ENCODE results near the gene OTOP2. TPM values are rescaled to one million over a fixed set of nuclear protein-coding genes. Genes with fewer than 3 reads are reported as not detected.
A peak's percentile ranks its signal among the peaks of the same experiment; 100 is the strongest.
"Not testable (repeated sequence)": the region's sequence is repeated elsewhere in the genome, so short reads cannot be mapped to it uniquely, and the experiment has no call there.

OTOP2 gene
- total RNA-seq, 6 donors from 2014 or later, result not detected

- WGBS, 2 donors, result 58 to 59% methylated on average over 12 to 16 of the region's 16 CpGs
- Histone ChIP-seq H3K9me3 (no peaks in the 10 kb centered on the region), H3K4me1 (peaks cover 7 to 20% (median 16%) of the 10 kb centered on the region in 4 donors), H3K27ac (peak overlapping the region; percentile 88 to 91 (median 89)), H3K27me3 (peaks cover 0 to 4% (median 2%) of the 10 kb centered on the region in 4 donors), H3K36me3 (no peaks in the 10 kb centered on the region), H3K4me3 (peak overlapping the region; percentile 26 to 74 (median 64))
- ATAC-seq (ENCODE audit: low FRiP score in 2 of 2) (no peak), DNase-seq (no peak)
- TF ChIP-seq POLR2AphosphoS5 (IDR thresholded peaks at IDR 0.05) (no peak), POLR2A (IDR thresholded peaks at IDR 0.05) (no peak), CTCF (IDR thresholded peaks at IDR 0.05) (no peak), EP300 (IDR thresholded peaks at IDR 0.05) (no peak)
These were observed 57.4 kb downstream of the OTOP2 start for GRCh38 chr17:74981318-74981978.

GRCh38 chr17:74981979-74982662, 58.0 kb downstream of the OTOP2 start:
- 0% methylated on average over 3 to 5 of the region's 61 CpGs for WGBS, 2 donors

GRCh38 chr17:74982663-74983313, 58.7 kb downstream of the OTOP2 start:
- not testable (repeated sequence) for H3K27me3 ChIP-seq; H3K9me3 ChIP-seq; DNase-seq; ATAC-seq (ENCODE audit: low FRiP score in 2 of 2); H3K36me3 ChIP-seq
- Histone ChIP-seq H3K4me1 (peaks cover 11 to 32% (median 22%) of the 10 kb centered on the region in 4 donors), H3K27ac (peak overlapping the region; percentile 88 to 91 (median 89)), H3K4me3 (peak overlapping the region; percentile 26 to 74 (median 64))
- WGBS, 2 donors, result 33 to 47% methylated on average over 8 to 14 of the region's 14 CpGs

More at GRCh38 chr17:74981979-74982662, 58.0 kb downstream of the OTOP2 start:
- DNase-seq, result peak; percentile 84 to 95
- Histone ChIP-seq H3K9me3 (no peaks in the 10 kb centered on the region), H3K4me1 (peaks cover 11 to 27% (median 21%) of the 10 kb centered on the region in 4 donors), H3K27me3 (peaks cover 0 to 4% (median 2%) of the 10 kb centered on the region in 4 donors), H3K36me3 (no peaks in the 10 kb centered on the region), H3K27ac (peak overlapping the region; percentile 88 to 91 (median 89)), H3K4me3 (peak overlapping the region; percentile 26 to 74 (median 64))
- TF ChIP-seq POLR2A (IDR thresholded peaks at IDR 0.05), result peak in 3 of 4 donors; percentile 76 to 85 (median 78)
- TF ChIP-seq EP300 (IDR thresholded peaks at IDR 0.05), result peak in 1 of 4 donors; percentile 3
- peak; percentile 77 to 87 for TF ChIP-seq POLR2AphosphoS5 (IDR thresholded peaks at IDR 0.05)
- peak in 5 of 6 experiments; percentile 20 to 65 (median 43) for TF ChIP-seq CTCF (IDR thresholded peaks at IDR 0.05)
- peak; percentile 92 to 95 for ATAC-seq (ENCODE audit: low FRiP score in 2 of 2)

Other genes with a start within 250 kb of the OTOP2 start
- gene CD300LF, start 211.3 kb upstream of the OTOP2 start, total RNA-seq, result 10 to 100 TPM; 14.5 to 70.2 (median 33.4) TPM
- 1 to 10 TPM; 1.1 to 7.1 (median 3.7) TPM for gene RAB37, start 187.0 kb upstream of the OTOP2 start, total RNA-seq
- 10 to 100 TPM; 21.6 to 49.4 (median 34.8) TPM for gene NHERF1, start 175.6 kb upstream of the OTOP2 start, total RNA-seq
- gene NAT9, start 147.9 kb upstream of the OTOP2 start, total RNA-seq, result 10 to 100 TPM; 16.1 to 78.6 (median 41.7) TPM
- under 1 TPM in 1 of 6 donors, not detected in 5; 0.17 TPM for gene GRIN2C, start 64.4 kb upstream of the OTOP2 start, total RNA-seq
- 10 to 100 TPM in 3 of 6 donors, 1 to 10 TPM in 3; 6.8 to 15.1 (median 10.8) TPM for gene FDXR, start 51.3 kb upstream of the OTOP2 start, total RNA-seq
- gene FADS6, start 30.6 kb upstream of the OTOP2 start, total RNA-seq, result not detected
- under 1 TPM in 1 of 6 donors, not detected in 5; 0.13 TPM for gene USH1G, start 1.0 kb upstream of the OTOP2 start, total RNA-seq
- gene OTOP3, start 11.6 kb downstream of the OTOP2 start, total RNA-seq, result not detected
- 10 to 100 TPM; 21.6 to 60.8 (median 33.3) TPM for gene HID1, start 48.5 kb downstream of the OTOP2 start, total RNA-seq
- 10 to 100 TPM; 15.6 to 48.8 (median 24.7) TPM for gene CDR2L, start 63.4 kb downstream of the OTOP2 start, total RNA-seq
- gene MRPL58, start 88.4 kb downstream of the OTOP2 start, total RNA-seq, result 10 to 100 TPM; 10.5 to 41.0 (median 21.8) TPM
- 100 to 1,000 TPM; 126 to 198 (median 186) TPM for gene ATP5PD, start 122.7 kb downstream of the OTOP2 start, total RNA-seq
- 10 to 100 TPM; 17.8 to 26.1 (median 22.9) TPM for gene KCTD2, start 123.0 kb downstream of the OTOP2 start, total RNA-seq
- gene SLC16A5, start 163.7 kb downstream of the OTOP2 start, total RNA-seq, result 100 to 1,000 TPM in 4 of 6 donors, 10 to 100 TPM in 2; 40.6 to 234 (median 123) TPM
- 10 to 100 TPM in 5 of 6 donors, 1 to 10 TPM in 1; 7.3 to 29.5 (median 16.6) TPM for gene ARMC7, start 185.7 kb downstream of the OTOP2 start, total RNA-seq
- gene NT5C, start 207.5 kb downstream of the OTOP2 start, total RNA-seq, result 100 to 1,000 TPM in 2 of 6 donors, 10 to 100 TPM in 4; 46.4 to 113 (median 76.6) TPM
- gene JPT1, start 230.2 kb downstream of the OTOP2 start, total RNA-seq, result 100 to 1,000 TPM in 1 of 6 donors, 10 to 100 TPM in 5; 44.0 to 118 (median 70.1) TPM